H1 (cell line): ENCODE data around the gene KRT17.
"Not testable (repeated sequence)": the region's sequence is repeated elsewhere in the genome, so short reads cannot be mapped to it uniquely, and the experiment has no call there.

Experiments used
- CTCF ChIP-seq, 3 experiments: IDR thresholded peaks; 1 replicate in 2 of 3; 2 replicates in 1 of 3; pipeline versions ENCODE4 v1.5.1 to v1.6.1; 2011; ENCODE audit warnings: low read length in 3 of 3, mild to moderate bottlenecking in 3 of 3, inconsistent platforms in 2 of 3, low read depth in 1 of 3, moderate library complexity in 1 of 3; ENCODE audit not compliant: insufficient read depth in 1 of 3; ENCODE audit errors: control extremely low read depth in 1 of 3
- EP300 ChIP-seq, 2 experiments: IDR thresholded peaks; 1 replicate in 1 of 2; 2 replicates in 1 of 2; pipeline ENCODE4 v1.6.1; 2011 to 2012; ENCODE audit warnings: low read depth in 2 of 2, low read length in 2 of 2, mild to moderate bottlenecking in 2 of 2, borderline replicate concordance in 1 of 2, inconsistent platforms in 1 of 2, moderate library complexity in 1 of 2
- NRF1 ChIP-seq: IDR thresholded peaks from 2 replicates; pipeline ENCODE4 v1.6.1; 2011; ENCODE audit warnings: mild to moderate bottlenecking, low read depth, low read length, improper control_type of control experiment
- RFX5 ChIP-seq: IDR thresholded peaks from 2 replicates; pipeline ENCODE4 v1.6.1; 2011; ENCODE audit warnings: low read depth, low read length, improper control_type of control experiment, borderline replicate concordance

- not testable (repeated sequence) for TF ChIP-seq RFX5; EP300 (IDR thresholded peaks at IDR 0.05; ENCODE audit: borderline replicate concordance in 1 of 2, low read depth in 2 of 2, low read length in 2 of 2); NRF1; CTCF (IDR thresholded peaks at IDR 0.05; ENCODE audit: control extremely low read depth in 1 of 3, insufficient read depth in 1 of 3, low read depth in 1 of 3, low read length in 3 of 3)
Measured at GRCh38 chr17:41619927-41620582, 4.3 kb downstream of the KRT17 start.
